Measurements from ENCODE around the gene STRIT1.

Gene STRIT1

GRCh38 chr3:155293516-155293915 lies at the start of gene STRIT1:
Gene STRIT1, minus strand, starts transcription at chr3:155293683.
- DNase-seq (ENCODE audit: low spot score), result no peak

DNA sequence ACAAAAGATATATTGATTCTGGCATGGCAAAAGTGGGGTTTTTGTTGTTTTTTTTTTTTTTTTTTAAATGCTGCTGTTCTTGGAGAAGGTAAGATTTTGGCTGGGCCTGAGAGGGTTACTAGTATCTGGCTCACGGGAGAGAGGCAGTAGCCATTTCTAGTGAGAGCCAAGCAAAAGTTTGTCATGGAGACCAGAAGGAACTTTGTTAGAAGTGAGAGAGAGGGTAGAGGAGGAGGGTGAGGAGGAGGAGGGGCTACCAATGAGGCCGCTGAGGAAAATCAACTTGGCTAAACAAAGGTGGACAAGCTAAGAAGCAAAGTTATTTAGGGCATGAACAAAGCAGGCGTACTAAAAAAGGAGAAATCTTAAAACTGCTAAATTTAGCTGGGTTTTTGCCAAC lies 48.9 kb upstream of the STRIT1 start:
- DNase-seq (ENCODE audit: low spot score), result no peak

- DNase-seq (ENCODE audit: low spot score), result no peak
Measured at GRCh38 chr3:155339052-155339451, 45.6 kb upstream of the STRIT1 start.

GRCh38 chr3:155335724-155336354 lies 42.4 kb upstream of the STRIT1 start:
- DNase-seq (ENCODE audit: low spot score), result no peak

DNA sequence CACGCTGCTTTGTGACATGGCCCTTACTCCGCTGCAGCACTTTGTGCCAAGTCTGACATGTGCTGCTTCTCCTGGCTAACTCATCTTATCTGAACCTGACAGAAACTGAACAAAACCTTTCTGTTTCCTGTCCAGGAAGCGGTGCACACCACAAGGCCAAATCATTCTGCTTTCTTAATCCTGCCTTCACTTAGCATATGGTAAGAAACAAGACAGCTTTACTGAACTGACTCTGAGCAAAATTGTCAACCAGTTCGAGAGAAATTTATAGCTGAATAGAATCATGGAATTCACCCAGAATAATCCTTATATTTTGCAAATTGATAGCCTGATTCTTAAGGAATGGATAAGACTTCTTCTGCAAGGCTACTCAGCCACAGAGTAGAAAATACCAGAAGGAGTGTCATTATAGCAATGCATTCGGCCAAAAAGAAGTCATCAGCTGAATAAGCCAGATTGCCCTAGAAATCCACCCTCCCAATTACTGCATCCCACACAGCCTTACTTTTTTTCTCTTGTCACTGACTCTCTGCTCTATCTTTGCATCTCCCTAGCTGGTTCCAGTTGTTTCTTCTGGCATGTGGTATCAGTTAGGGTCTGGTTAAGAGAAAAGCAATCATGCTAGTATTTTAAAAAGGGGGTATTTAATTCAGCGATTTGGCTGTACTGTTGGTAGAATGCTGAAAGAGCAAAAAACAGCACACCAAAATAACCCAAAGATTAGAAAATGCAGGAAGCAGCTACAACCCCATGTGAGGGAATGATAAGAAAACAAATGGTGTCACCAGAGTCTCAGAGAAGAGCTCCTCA lies 41.6 kb upstream of the STRIT1 start:
- DNase-seq (ENCODE audit: low spot score), result no peak

GRCh38 chr3:155334215-155334913 lies 40.9 kb upstream of the STRIT1 start:
- DNase-seq (ENCODE audit: low spot score), result no peak

DNA sequence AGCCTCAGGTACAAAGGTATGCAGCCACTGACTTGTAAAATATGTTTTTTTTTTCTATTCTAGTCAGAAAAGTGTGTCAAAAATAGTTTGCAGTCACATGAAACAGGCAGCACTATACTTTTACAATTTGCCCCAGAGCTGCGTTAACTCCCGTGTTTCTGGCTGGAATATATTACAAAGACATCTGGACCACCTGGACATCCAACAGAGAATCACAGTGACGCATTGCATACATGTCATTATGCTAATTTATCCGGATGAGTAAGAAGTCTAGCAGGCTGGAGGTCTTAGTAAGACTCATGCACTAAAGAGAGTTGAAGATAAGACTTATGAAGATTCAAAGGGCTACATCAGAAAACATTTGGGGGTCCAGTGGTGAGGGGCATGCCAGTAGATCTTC lies 39.2 kb upstream of the STRIT1 start:
- DNase-seq (ENCODE audit: low spot score), result no peak

DNA sequence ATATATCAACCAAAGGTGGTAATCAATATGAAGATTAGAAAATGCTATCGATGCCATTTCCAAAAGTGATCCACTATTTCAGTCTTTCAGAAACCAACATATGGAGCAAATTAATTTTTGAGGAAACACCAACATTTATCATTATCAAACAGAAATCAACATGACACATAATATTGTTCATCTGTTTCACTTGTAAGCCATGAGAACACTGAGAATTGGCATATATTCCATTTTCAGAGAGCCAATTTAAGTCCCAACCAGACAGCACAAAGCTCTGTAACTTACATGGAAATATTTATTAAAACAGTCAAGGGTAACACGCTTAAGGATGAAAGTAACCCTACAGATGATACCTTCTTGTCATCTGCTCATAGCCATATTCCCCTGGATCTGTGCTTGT lies 37.6 kb upstream of the STRIT1 start:
- DNase-seq (ENCODE audit: low spot score), result no peak

GRCh38 chr3:155330370-155330769 lies 36.9 kb upstream of the STRIT1 start:
- DNase-seq (ENCODE audit: low spot score), result no peak

DNA sequence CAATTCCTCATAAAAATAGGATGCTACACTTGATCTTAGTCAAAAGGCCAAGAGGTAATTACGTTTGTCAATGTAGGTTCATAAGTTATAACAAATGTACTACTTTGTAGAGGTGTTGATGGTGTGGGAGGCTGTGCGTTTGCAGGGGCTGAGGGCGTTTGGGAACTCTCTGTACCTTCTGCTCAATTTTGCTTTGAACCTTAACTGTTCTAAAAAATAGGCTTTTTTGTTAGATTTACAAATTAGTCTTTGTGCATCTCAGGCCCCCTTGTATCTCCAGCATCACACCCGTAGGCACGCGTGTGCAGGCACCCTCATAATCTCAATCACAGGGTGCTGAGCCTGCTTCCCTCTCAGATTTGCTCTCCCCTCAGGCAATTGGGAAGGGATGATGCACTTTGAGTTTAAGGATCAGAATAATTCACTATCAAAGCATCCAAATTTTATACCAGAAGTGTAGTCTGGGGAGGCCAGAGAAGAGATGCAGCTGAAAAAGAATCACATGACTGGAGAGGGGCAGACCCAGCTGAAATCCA lies 36.1 kb upstream of the STRIT1 start:
- no peak for DNase-seq (ENCODE audit: low spot score)

DNA sequence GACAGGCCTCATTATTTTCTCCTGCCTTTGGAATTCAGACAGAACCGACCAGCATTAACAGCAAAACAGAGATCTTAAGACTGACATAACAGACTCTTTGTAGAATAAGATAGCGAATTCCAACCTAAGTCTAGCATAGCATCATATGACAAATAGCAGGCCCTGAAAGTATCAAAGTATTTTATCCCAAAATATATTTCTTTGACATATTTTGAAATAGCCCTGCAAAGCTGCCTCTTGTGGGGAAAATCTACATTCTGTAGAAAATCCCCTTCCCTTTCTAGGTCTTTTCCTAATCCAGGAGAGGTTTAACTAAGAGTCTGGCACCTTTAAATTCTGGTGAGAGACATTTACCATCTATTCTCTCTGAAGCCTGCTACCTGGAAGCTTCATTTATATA lies 34.4 kb upstream of the STRIT1 start:
- no peak for DNase-seq (ENCODE audit: low spot score)

DNA sequence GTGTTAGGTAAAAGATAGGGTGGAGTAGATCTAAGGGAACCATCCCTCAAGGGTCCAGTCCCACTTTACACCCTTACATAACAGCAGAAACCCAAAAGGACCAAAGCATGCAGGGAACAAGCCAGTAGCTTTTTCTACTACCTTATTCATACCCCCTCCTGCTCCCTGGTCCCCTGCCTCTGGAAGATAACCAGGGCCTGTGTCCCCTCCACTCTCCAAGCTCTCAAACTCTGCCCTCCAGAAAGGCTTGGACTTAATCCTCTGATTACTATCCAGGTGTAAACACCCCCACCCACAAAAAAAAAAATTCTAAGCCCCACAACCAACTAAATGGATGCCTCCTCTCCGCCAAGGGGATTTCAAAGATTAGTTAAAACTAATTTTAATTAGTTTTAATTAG lies 33.9 kb upstream of the STRIT1 start:
- DNase-seq (ENCODE audit: low spot score), result no peak

DNA sequence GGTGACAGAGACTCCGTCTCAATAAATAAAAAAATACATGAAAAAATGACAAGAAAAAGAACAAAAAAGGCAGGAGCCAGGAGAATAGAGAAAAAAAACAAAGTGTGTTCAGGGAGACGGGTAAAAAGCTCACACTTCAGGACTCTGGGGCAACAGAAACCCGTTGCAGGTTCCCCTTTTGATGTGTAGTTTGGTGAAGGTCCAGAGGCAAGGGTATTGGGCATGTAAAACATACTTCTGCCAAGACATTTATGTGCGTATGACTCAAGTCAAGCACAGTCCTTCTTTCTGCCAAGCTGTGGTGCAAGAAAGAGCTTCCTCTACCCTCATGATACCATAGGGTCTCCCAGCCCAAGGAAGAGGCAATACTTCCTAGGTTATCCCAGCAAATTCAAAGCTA lies 33.4 kb upstream of the STRIT1 start:
- no peak for DNase-seq (ENCODE audit: low spot score)

GRCh38 chr3:155326244-155326643 lies 32.8 kb upstream of the STRIT1 start:
- DNase-seq (ENCODE audit: low spot score), result no peak

GRCh38 chr3:155325263-155325835 lies 31.9 kb upstream of the STRIT1 start:
- DNase-seq (ENCODE audit: low spot score), result no peak

DNA sequence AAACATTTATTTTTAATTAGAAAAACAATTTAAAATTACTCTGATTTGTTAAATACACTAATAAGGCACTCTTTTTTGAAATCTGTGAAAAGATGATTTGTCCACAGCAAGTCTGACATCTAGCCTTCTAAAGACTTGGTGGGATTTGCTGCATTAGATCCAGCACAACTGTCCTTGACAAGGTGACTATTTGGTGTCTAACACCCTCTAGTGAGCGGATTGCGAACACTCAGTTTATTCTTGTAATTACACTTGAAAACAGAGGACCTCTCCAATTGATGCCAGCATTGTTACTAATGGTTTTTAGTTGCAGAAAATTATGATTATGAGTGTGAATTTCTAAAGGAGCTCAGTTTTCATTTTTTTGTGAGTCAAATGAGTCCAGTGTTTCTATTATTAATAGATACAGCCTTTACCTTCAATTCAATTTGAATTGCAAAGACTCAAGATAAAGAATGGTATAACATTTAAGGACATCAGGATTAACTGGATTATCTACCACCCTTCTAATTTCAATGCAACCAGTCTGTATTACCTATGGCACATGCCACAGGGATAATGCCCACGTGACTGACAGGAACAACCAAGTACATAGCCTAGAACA lies 29.7 kb upstream of the STRIT1 start:
- DNase-seq (ENCODE audit: low spot score), result no peak

- DNase-seq (ENCODE audit: low spot score), result no peak
Measured at GRCh38 chr3:155321418-155321817, 27.9 kb upstream of the STRIT1 start.

- no peak for DNase-seq (ENCODE audit: low spot score)
Measured at GRCh38 chr3:155320934-155321333, 27.5 kb upstream of the STRIT1 start.

DNA sequence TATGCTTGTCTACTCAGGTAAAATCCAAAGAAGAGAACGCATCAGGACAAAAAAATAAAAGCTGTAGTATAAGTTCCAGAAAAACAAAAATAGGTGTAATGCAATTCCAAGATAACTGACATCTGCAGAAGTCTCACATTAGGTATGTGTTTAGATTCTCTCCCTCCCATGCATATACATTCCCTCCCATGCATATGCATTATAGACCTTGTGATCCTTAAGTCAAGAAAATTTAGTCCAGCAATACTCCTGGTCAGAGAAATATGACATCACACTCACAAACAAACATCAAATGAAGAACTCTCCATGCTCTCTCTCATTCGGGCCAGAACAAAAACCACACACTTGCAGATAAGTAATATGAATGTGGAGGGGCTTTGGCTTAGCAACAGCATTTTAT lies 25.3 kb upstream of the STRIT1 start:
- no peak for DNase-seq (ENCODE audit: low spot score)

DNA sequence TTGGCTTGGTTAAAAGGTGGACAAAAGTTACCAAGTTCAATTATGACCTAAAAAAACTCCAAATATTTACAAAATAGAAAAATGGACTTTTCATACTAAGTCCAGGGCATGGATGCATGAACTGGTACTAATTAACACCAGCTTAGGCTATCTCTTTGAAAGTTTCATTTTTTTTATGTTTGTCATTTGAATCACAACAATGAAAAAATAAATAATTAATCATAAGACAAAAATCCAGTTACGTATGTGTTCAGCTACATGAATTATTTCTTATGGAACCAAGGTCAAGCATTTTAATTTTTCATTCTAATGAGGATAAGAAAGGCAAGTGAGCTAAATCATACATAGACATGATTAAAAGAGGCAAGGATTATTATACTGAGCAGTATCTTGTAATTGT lies 23.7 kb upstream of the STRIT1 start:
- no peak for DNase-seq (ENCODE audit: low spot score)

DNA sequence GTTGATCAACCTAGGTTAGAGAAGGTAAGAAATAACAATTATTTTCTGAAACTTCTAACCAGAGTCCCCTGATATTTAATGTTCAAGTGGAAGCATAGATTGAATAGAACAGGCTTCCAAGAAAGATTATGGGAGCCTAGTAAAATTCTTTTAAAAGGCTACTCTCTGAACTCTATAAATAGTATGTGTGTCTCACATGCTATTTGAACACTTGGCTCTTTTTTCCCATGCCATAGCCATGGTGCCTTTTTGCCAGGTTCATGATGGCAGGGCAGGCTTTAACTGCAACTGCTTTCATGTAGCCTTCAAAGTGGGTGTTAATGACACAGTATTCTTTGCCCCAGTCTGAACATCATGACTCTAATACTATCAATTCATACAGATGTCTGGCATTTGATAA lies 22.9 kb upstream of the STRIT1 start:
- DNase-seq (ENCODE audit: low spot score), result no peak

DNA sequence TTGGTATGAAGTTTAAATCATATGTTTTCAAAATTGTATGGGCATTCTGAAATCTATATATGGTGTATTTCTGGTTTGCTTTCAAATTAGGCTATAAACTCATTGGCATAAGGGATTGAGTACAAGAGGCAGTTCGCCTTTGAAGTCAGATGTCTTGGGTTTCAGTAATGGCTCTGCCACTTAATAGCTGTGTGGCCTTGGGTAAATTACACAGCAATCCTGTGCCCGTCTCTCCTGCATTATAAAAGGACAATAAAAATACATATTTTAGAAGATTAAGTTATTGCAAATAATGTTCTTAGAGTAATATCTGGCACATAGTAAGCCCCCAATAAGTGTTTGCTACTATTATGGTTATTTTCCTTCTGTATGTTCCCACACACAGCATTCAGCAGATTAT lies 20.4 kb upstream of the STRIT1 start:
- no peak for DNase-seq (ENCODE audit: low spot score)

All from left forelimb (tissue), 1 donor.